ENCODE measurements around the gene DYNC2I2.
"Not testable (repeated sequence)": the region's sequence is repeated elsewhere in the genome, so short reads cannot be mapped to it uniquely, and the experiment has no call there.

DYNC2I2 gene

GRCh38 chr9:128696923-128697707 lies 40.5 kb upstream of the DYNC2I2 start:
- Histone ChIP-seq H3K36me3 (ENCODE audit: insufficient read depth, low read length) (peaks cover 24% of the 10 kb centered on the region), H3K4me3 (ENCODE audit: low read depth in 1 of 2, low read length in 2 of 2) (no peak overlapping the region), H3K9ac (ENCODE audit: low read length) (no peak overlapping the region), H3K27ac (ENCODE audit: low read depth, low read length) (no peak overlapping the region), H3K9me3 (ENCODE audit: low read length) (no peaks in the 10 kb centered on the region), H3K4me1 (ENCODE audit: insufficient read depth, low read length) (no peaks in the 10 kb centered on the region), H3K27me3 (ENCODE audit: control insufficient read depth in 1 of 2, insufficient read depth in 2 of 2, low read length in 2 of 2) (no peaks in the 10 kb centered on the region)

- H3K27me3 ChIP-seq (ENCODE audit: control insufficient read depth in 1 of 2, insufficient read depth in 2 of 2, low read length in 2 of 2) = no peaks in the 10 kb centered on the region
Measured at GRCh38 chr9:128694344-128694743, 37.7 kb upstream of the DYNC2I2 start.

DNA sequence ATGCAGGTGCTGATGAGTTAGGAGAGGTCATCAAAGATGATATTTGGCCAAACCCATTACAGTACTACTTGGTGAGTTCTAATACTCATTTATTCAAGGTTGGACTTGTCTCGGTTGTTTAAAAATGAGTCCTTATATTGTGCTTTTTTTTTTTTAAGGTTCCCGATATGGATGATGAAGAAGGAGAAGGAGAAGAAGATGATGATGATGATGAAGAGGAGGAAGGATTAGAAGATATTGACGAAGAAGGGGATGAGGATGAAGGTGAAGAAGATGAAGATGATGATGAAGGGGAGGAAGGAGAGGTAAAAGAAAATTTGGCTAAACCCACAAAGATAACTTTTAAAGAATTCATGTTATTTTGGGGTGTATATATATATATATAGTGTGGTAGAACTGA lies 37.1 kb upstream of the DYNC2I2 start:
- H3K27ac ChIP-seq (ENCODE audit: low read depth, low read length) = not testable (repeated sequence)

More at GRCh38 chr9:128694344-128694743, 37.7 kb upstream of the DYNC2I2 start:
- peaks cover 29% of the 10 kb centered on the region for H3K36me3 ChIP-seq (ENCODE audit: insufficient read depth, low read length)
- peaks cover 13% of the 10 kb centered on the region for H3K4me1 ChIP-seq (ENCODE audit: insufficient read depth, low read length)
- no peak overlapping the region for H3K9ac ChIP-seq (ENCODE audit: low read length)
- H3K27ac ChIP-seq (ENCODE audit: low read depth, low read length) = no peak overlapping the region
- H3K9me3 ChIP-seq (ENCODE audit: low read length) = no peaks in the 10 kb centered on the region
- no peak overlapping the region for H3K4me3 ChIP-seq (ENCODE audit: low read depth in 1 of 2, low read length in 2 of 2)

GRCh38 chr9:128690684-128691034 lies 34.0 kb upstream of the DYNC2I2 start:
- H3K36me3 ChIP-seq (ENCODE audit: insufficient read depth, low read length) = peaks cover 29% of the 10 kb centered on the region
- H3K27me3 ChIP-seq (ENCODE audit: control insufficient read depth in 1 of 2, insufficient read depth in 2 of 2, low read length in 2 of 2) = no peaks in the 10 kb centered on the region
- H3K4me1 ChIP-seq (ENCODE audit: insufficient read depth, low read length) = peaks cover 13% of the 10 kb centered on the region
- peak overlapping the region; percentile 72 to 73 for H3K4me3 ChIP-seq (ENCODE audit: low read depth in 1 of 2, low read length in 2 of 2)
- H3K9ac ChIP-seq (ENCODE audit: low read length) = peak overlapping the region; percentile 77
- no peaks in the 10 kb centered on the region for H3K9me3 ChIP-seq (ENCODE audit: low read length)
- H3K27ac ChIP-seq (ENCODE audit: low read depth, low read length) = peak overlapping the region; percentile 85

More for the DNA sequence above, 37.1 kb upstream of the DYNC2I2 start:
- Histone ChIP-seq H3K36me3 (ENCODE audit: insufficient read depth, low read length) (peaks cover 29% of the 10 kb centered on the region), H3K4me1 (ENCODE audit: insufficient read depth, low read length) (peaks cover 13% of the 10 kb centered on the region)
- not testable (repeated sequence) for H3K9ac ChIP-seq (ENCODE audit: low read length); H3K4me3 ChIP-seq (ENCODE audit: low read depth in 1 of 2, low read length in 2 of 2); H3K9me3 ChIP-seq (ENCODE audit: low read length); H3K27me3 ChIP-seq (ENCODE audit: control insufficient read depth in 1 of 2, insufficient read depth in 2 of 2, low read length in 2 of 2)

DNA sequence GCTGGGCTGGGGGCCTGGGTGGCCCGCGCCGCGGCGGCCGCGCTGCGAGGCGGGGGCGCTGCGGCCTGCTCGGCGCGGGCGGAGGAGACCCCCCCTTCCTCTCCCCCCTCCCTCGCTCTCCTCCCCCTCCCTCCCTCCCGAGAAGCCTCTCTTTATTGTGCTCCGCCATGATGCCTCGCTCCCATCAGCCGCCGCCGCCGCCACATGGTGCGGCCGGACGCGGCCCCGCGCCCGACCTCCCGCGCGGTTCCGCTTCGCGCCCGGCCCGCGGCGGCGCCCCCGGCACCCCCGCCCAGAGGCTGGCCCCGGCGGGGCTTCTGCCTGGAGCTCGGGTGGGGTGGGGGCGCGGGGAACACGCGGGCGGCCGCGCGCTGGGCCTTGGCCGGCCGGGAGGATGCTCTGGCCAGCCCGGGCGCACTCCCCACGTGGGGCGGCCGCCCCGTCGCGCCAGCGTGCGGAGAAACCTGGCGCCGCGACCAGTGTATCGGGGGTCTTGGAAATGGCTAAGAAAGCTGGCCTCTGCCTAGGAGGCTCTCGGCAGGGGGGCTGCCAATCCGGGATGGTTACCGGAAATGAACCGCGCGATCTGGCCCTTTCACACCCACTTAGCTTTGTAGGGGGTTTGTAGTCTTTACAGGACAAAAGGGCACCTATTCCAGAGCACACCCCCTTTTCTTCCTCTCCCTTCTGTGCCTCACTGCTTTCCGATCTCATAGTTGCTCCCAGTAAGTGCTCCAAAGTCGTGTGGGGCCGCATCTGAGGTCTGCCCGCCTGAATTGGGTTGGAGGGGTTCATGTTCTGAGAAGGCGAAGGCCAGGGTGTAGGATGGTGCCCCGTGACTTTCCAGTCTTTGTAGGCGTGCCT lies 33.4 kb upstream of the DYNC2I2 start:
- Histone ChIP-seq H3K4me1 (ENCODE audit: insufficient read depth, low read length) (peaks cover 13% of the 10 kb centered on the region), H3K27ac (ENCODE audit: low read depth, low read length) (peak overlapping the region; percentile 85), H3K9me3 (ENCODE audit: low read length) (no peaks in the 10 kb centered on the region), H3K9ac (ENCODE audit: low read length) (peak overlapping the region; percentile 77), H3K27me3 (ENCODE audit: control insufficient read depth in 1 of 2, insufficient read depth in 2 of 2, low read length in 2 of 2) (no peaks in the 10 kb centered on the region), H3K4me3 (ENCODE audit: low read depth in 1 of 2, low read length in 2 of 2) (peak overlapping the region; percentile 72 to 73), H3K36me3 (ENCODE audit: insufficient read depth, low read length) (peaks cover 29% of the 10 kb centered on the region)

- H3K4me1 ChIP-seq (ENCODE audit: insufficient read depth, low read length) = peaks cover 20% of the 10 kb centered on the region
- no peaks in the 10 kb centered on the region for H3K27me3 ChIP-seq (ENCODE audit: control insufficient read depth in 1 of 2, insufficient read depth in 2 of 2, low read length in 2 of 2)
- H3K27ac ChIP-seq (ENCODE audit: low read depth, low read length) = peak overlapping the region; percentile 88
- no peak overlapping the region for H3K9ac ChIP-seq (ENCODE audit: low read length)
- H3K36me3 ChIP-seq (ENCODE audit: insufficient read depth, low read length) = peaks cover 26% of the 10 kb centered on the region
- no peaks in the 10 kb centered on the region for H3K9me3 ChIP-seq (ENCODE audit: low read length)
- H3K4me3 ChIP-seq (ENCODE audit: low read depth in 1 of 2, low read length in 2 of 2) = peak overlapping the region in 1 of 2 donors; percentile 74
Measured at GRCh38 chr9:128689293-128689774, 32.7 kb upstream of the DYNC2I2 start.

GRCh38 chr9:128688501-128689292 lies 32.0 kb upstream of the DYNC2I2 start, which contains the start of gene SET:
Gene SET, plus strand, starts transcription at chr9:128689222. Its CDS starts 361 bp downstream, at chr9:128689583.
- Histone ChIP-seq H3K4me3 (ENCODE audit: low read depth in 1 of 2, low read length in 2 of 2) (peak within 1 kb of the TSS; percentile 74 to 81), H3K27me3 (ENCODE audit: control insufficient read depth in 1 of 2, insufficient read depth in 2 of 2, low read length in 2 of 2) (no peaks in the 10 kb centered on the region), H3K9me3 (ENCODE audit: low read length) (no peaks in the 10 kb centered on the region), H3K27ac (ENCODE audit: low read depth, low read length) (peak within 1 kb of the TSS; percentile 88), H3K36me3 (ENCODE audit: insufficient read depth, low read length) (peaks cover 21% of the 10 kb centered on the region), H3K9ac (ENCODE audit: low read length) (peak within 1 kb of the TSS; percentile 77), H3K4me1 (ENCODE audit: insufficient read depth, low read length) (peaks cover 20% of the 10 kb centered on the region)

DNA sequence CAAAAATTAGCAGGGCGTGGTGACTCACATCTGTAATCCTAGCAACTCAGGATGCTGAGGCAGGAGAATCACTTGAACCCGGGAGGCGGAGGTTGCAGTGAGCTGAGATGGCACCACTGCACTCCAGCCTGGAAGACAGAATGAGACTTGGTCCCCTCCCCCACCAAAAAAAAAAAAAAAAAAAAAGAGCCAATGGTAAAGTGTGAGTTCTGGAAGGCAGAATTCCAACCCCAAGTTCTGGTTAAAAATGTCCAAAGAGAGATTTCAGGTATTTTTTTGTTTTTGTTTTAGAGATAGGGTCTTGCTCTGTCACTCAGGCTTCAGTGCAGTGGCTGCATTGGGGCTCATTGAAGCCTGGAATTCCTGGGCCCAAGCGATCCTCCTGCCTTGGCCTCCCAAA lies 30.8 kb upstream of the DYNC2I2 start:
- Histone ChIP-seq H3K9ac (ENCODE audit: low read length) (no peak overlapping the region), H3K27me3 (ENCODE audit: control insufficient read depth in 1 of 2, insufficient read depth in 2 of 2, low read length in 2 of 2) (no peaks in the 10 kb centered on the region), H3K9me3 (ENCODE audit: low read length) (no peaks in the 10 kb centered on the region), H3K27ac (ENCODE audit: low read depth, low read length) (no peak overlapping the region), H3K36me3 (ENCODE audit: insufficient read depth, low read length) (peaks cover 8% of the 10 kb centered on the region), H3K4me3 (ENCODE audit: low read depth in 1 of 2, low read length in 2 of 2) (no peak overlapping the region), H3K4me1 (ENCODE audit: insufficient read depth, low read length) (peaks cover 25% of the 10 kb centered on the region)

DNA sequence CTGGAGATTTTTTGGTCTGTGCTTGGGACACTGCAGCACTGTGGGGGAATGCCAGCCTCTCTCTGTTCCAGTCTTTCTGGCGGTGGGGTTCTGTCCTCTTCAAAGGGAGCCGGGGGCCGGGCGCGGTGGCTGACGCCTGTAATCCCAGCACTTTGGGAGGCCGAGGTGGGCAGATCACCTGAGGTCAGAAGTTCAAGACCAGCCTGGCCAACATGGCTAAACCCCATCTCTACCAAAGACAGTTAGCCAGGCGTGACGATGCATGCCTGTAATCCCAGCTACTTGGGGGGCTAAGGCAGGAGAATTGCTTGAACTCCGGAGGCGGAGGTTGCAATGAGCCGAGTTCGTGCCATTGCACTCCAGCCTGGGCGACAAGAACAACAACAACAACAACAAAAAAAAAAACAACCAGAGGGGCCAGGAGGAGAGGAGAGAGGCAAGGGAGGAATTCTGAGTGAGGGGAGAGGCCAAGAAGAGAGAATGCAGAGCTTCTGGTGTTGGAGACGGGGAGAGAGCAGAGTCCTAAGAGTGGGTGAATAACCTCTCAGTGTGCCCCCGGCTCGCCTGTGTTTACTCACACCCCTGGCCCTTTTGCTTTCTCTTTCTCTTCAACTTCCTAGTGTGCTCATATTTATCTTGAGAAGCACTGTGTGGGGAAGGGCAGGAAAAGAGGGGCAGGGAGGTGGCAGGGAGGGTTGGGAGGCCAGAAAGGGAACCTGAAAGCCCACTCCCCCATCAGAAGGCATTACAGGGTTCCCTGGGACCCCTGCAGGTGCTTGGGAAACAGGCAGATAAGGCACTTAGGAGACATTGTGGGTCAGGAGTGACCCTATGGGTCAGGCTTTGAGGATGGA lies 29.2 kb upstream of the DYNC2I2 start:
- H3K4me1 ChIP-seq (ENCODE audit: insufficient read depth, low read length) = peaks cover 19% of the 10 kb centered on the region
- H3K27me3 ChIP-seq (ENCODE audit: control insufficient read depth in 1 of 2, insufficient read depth in 2 of 2, low read length in 2 of 2) = no peaks in the 10 kb centered on the region
- H3K36me3 ChIP-seq (ENCODE audit: insufficient read depth, low read length) = no peaks in the 10 kb centered on the region
- no peaks in the 10 kb centered on the region for H3K9me3 ChIP-seq (ENCODE audit: low read length)
- no peak overlapping the region for H3K4me3 ChIP-seq (ENCODE audit: low read depth in 1 of 2, low read length in 2 of 2)
- H3K9ac ChIP-seq (ENCODE audit: low read length) = no peak overlapping the region
- H3K27ac ChIP-seq (ENCODE audit: low read depth, low read length) = no peak overlapping the region
